ENCODE results near the gene CPB2.

The CPB2 gene

GRCh38 chr13:46121597-46122163 lies 16.8 kb upstream of the CPB2 start:
- peaks cover 5% of the 10 kb centered on the region for H3K4me1 Mint-ChIP-seq
- no peak for TF ChIP-seq CTCF (IDR thresholded peaks at IDR 0.05; ENCODE audit: unreplicated experiment in 3 of 3)
- H3K27ac Mint-ChIP-seq = peak overlapping the region in 2 of 3 experiments; percentile 7 to 94
- peaks cover under 1% of the 10 kb centered on the region for H3K27me3 Mint-ChIP-seq (ENCODE audit: low read depth)
- H3K9me3 Mint-ChIP-seq = peaks cover 3% of the 10 kb centered on the region
- H3K4me3 Mint-ChIP-seq = peak overlapping the region in 1 of 3 experiments; percentile 1
- H3K36me3 Mint-ChIP-seq (ENCODE audit: low read depth) = no peaks in the 10 kb centered on the region

GRCh38 chr13:46121033-46121432 lies 16.2 kb upstream of the CPB2 start:
- H3K36me3 Mint-ChIP-seq (ENCODE audit: low read depth) = no peaks in the 10 kb centered on the region
- H3K4me1 Mint-ChIP-seq = peaks cover 5% of the 10 kb centered on the region
- TF ChIP-seq CTCF (IDR thresholded peaks at IDR 0.05; ENCODE audit: unreplicated experiment in 3 of 3) = no peak
- no peak overlapping the region for H3K4me3 Mint-ChIP-seq
- H3K9me3 Mint-ChIP-seq = peaks cover 3% of the 10 kb centered on the region
- peak overlapping the region in 2 of 3 experiments; percentile 7 to 94 for H3K27ac Mint-ChIP-seq
- no peaks in the 10 kb centered on the region for H3K27me3 Mint-ChIP-seq (ENCODE audit: low read depth)

- H3K4me1 Mint-ChIP-seq = no peaks in the 10 kb centered on the region
- H3K27me3 Mint-ChIP-seq (ENCODE audit: low read depth) = no peaks in the 10 kb centered on the region
- H3K9me3 Mint-ChIP-seq = peaks cover 3% of the 10 kb centered on the region
- H3K4me3 Mint-ChIP-seq = no peak overlapping the region
- no peak for TF ChIP-seq CTCF (IDR thresholded peaks at IDR 0.05; ENCODE audit: unreplicated experiment in 3 of 3)
- H3K27ac Mint-ChIP-seq = peak overlapping the region in 1 of 3 experiments; percentile 94
- no peaks in the 10 kb centered on the region for H3K36me3 Mint-ChIP-seq (ENCODE audit: low read depth)
These were observed 15.2 kb upstream of the CPB2 start for GRCh38 chr13:46119883-46120614.

GRCh38 chr13:46116653-46117502 lies 12.0 kb upstream of the CPB2 start:
- peaks cover 3% of the 10 kb centered on the region for H3K9me3 Mint-ChIP-seq
- no peaks in the 10 kb centered on the region for H3K4me1 Mint-ChIP-seq
- no peak overlapping the region for H3K4me3 Mint-ChIP-seq
- TF ChIP-seq CTCF (IDR thresholded peaks at IDR 0.05; ENCODE audit: unreplicated experiment in 3 of 3) = no peak
- peak overlapping the region in 1 of 3 experiments; percentile 51 for H3K27ac Mint-ChIP-seq
- no peaks in the 10 kb centered on the region for H3K36me3 Mint-ChIP-seq (ENCODE audit: low read depth)
- no peaks in the 10 kb centered on the region for H3K27me3 Mint-ChIP-seq (ENCODE audit: low read depth)

GRCh38 chr13:46114613-46115012 lies 9.8 kb upstream of the CPB2 start:
- Mint-ChIP-seq H3K4me3 (no peak overlapping the region), H3K27me3 (ENCODE audit: low read depth) (no peaks in the 10 kb centered on the region), H3K36me3 (ENCODE audit: low read depth) (no peaks in the 10 kb centered on the region), H3K9me3 (peaks cover 3% of the 10 kb centered on the region), H3K4me1 (no peaks in the 10 kb centered on the region), H3K27ac (no peak overlapping the region)
- TF ChIP-seq CTCF (IDR thresholded peaks at IDR 0.05; ENCODE audit: unreplicated experiment in 3 of 3) = no peak

All from nephron (organoid).